COLO829 (cell line): ENCODE results near the gene HSD11B1.

Experiments used
- DNase-seq: peaks from one replicate; pipeline ENCODE4 v3.0.0; 2012; ENCODE audit warnings: low spot score

HSD11B1 gene

DNA sequence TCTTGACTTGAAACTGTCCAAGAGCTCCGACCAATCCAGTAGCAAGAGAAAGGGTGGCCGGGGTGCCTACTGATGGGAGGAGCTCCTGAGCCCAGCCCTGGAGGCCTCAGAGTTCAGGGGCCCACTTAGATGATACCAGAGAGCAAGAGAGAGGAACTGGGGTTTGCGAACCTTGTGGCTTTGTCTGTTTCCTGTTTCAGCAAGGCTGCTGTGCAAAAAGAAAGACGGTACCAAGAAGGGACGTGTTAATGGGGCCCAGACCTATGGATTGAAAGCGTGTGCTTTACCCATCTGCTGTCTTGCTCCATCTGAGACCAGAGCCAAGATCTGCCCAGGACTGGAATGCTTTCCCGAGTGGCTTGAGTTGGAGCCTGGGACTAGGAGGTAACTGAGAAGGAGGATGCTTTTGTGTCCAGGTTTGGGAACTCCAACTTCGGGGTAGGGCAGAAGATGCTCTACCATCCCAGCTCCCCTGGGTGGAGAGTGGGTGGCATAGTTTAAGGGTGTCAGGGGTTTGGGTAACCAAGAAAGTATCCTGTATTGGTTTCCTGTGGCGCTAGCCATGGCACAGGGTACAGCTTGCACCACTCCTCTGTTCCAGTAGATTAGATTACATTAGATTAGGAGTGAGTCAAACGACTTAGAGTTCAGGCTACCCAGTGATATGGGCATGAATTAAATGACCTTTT is 51.4 kb downstream of the HSD11B1 start, which contains the start of gene TRAF3IP3:
Gene TRAF3IP3, plus strand, starts transcription at position 128 of the 689 bp plus-strand sequence. CDS start 3,987 bp downstream, outside the sequence.
- DNase-seq, result no peak

DNA sequence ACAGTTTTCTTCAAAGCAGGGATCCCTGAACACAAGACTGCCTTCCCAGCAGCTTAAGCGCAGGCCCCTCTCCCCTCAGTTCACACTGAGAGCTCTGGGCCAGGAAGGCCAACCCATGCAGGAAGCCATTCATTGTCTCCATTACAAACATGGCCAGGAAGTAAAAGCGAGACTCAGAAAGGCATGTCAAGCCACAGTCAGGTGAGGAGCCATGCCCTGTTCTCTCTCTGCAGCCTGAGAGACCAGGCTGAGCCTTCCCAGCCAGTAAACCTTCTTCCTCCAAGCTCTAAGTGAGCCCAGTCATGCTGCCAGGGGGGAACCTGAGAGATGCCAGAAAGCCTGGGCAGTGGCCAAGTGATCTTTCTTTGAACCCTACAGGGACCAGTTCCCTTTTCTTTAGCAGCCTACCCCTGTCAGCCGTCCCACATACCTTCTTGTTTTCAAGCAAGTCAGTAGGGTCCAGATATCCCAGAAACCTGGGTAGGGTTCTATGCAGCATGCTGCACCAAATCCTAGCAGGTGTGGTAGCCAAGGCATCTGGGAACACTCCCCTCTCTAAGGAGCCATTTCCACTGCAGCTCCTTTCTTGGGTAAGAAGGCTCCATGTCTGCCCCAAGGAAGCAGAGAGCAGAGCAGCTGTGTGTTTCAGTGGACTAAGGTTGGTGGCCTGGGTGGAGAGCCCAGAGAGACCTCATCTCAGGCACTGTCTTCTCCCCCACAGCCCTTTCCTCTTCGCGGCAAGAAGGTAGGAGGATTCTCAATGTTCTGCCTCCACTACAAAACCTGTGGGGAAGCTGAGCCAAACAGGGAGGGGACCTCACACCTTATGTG is 52.2 kb downstream of the HSD11B1 start:
- DNase-seq, result no peak

DNA sequence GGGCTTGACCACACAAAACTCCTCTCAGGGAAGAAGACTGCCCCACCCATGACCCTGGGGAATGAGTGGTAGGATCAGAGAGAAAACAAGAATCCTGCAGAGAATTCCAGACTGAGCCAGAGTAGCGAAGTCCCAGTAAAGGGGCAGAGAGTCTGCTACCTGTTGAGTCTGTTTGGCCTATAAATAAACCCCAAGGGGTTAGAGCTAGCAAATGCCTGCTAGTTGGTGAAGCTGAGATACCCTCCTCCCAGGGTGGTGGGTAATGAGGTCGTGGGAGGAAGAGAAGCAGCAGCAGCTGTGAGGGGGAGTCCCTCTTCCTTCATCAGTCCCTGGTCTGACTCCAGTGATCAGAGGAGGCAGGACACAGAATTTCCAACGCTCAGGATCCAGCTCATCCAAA is 53.8 kb downstream of the HSD11B1 start:
- no peak for DNase-seq

DNA sequence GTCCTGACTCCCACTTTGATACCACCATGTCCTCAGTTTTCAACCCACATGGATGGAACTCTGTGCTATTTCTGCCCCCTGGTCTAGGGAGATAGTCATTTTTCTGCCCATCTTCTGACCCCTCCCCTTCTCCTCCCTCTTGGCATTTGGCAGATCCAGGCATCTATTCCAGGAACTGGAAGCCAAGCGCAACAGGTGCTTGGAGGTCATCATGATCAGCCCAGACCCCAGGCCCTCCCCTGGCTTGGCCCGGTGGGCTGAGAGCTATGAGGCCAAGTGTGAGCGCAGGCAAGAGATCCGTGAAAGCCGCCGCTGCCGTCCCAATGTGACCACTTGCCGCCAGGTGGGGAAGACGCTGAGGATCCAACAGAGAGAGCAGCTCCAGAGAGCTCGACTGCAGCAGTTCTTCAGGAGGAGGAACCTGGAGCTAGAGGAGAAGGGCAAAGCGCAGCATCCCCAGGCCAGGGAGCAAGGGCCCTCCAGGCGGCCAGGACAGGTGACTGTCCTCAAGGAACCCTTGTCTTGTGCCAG is 55.2 kb downstream of the HSD11B1 start:
- DNase-seq, result no peak

DNA sequence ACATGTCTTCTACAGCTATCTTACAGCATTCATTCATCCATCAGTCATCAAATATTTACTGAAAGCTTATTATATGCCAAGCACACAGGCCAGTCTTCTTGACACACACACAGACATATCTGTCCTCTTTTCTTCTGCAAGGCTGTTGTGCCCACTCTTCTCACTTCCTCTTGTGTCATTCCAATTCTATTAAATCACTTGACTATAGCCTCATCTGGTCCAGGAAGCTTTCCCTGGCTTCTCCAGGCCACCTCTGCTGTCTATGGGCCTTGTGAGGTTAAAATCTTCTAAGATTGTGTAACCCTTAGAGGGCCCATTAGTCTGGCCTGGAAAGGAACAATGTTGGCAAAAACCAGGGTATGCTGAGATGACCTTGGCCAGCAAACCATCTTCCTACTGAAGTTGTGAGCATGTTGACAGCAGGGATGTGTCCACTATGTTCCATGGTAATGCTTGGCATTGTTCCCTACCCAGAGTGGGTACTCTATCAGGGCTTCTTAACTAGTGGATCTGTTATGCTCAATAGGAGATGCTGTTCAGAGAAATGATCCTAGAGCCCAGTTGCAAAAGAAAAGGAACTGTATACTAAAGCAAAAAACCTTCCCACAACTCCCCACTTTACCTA is 56.5 kb downstream of the HSD11B1 start:
- DNase-seq, result no peak

- DNase-seq, result no peak
Observed at GRCh38 chr1:209766051-209766450, 61.4 kb downstream of the HSD11B1 start.

GRCh38 chr1:209767096-209767495 is 62.5 kb downstream of the HSD11B1 start:
- DNase-seq, result no peak

- no peak for DNase-seq
Observed at GRCh38 chr1:209767706-209768105, 63.1 kb downstream of the HSD11B1 start.

GRCh38 chr1:209768354-209768774 is 63.7 kb downstream of the HSD11B1 start:
- no peak for DNase-seq

- peak; percentile 99 for DNase-seq
Observed at GRCh38 chr1:209769171-209769904, 64.7 kb downstream of the HSD11B1 start.

GRCh38 chr1:209769971-209770370 is 65.3 kb downstream of the HSD11B1 start:
- peak; percentile 45 for DNase-seq

- DNase-seq, result no peak
Observed at GRCh38 chr1:209770636-209771415, 66.2 kb downstream of the HSD11B1 start.

DNA sequence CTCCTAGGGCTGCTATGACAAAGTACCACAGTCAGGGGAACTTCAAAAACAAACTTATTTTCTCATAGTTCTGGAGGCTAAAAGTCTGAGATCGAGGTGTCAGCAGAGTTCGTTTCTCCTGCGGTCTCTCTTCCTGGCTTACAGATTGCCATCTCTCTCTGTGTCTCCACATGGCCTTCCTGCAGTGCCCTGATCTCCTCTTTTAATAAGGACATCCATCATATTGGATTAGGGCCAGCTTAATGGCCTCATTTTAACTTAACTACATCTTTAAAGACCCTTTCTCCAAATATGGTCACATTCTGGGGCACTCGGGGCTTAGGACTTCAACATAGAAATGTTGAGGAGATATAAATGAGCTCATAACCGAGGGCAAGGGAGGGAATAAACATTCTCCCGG is 67.5 kb downstream of the HSD11B1 start:
- DNase-seq, result no peak

DNA sequence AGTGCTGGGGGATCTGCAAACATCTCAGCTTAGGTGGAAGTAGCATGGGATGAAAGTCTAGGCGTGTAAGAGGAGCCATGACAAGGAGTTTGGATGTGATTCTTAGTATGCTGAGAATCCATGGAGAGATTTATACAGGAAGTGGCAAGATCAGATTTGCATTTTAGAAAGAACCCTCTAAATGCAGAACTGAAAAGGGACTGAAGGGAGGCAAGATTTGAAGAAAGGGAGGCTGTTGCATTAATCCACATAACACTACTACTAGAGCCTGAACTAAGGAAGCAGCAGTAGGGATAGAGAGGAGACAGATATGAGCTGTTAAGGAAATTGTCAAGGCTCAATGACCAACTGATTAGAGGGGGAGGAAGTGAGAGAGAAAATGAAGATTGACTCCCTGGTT is 69.9 kb downstream of the HSD11B1 start:
- DNase-seq, result no peak

DNA sequence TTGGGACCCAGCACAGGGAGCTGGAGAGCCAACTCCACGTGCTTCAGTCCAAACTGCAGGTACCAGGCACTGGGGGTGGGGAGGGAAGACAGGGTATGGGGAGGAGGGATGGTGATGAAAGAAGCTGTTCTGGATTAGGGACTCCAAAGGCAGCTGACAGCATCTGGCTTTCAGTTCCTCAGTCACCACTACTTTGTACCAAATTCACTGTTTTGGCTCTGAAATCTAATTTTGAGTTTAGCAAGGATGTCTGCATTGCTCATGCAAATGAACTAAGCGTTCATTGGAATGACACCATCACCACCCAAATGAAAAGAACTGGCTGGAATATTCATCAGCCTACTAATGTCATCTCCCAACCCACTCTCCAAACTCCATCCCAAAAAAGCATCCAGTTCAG is 71.0 kb downstream of the HSD11B1 start:
- no peak for DNase-seq

GRCh38 chr1:209777587-209777986 is 72.9 kb downstream of the HSD11B1 start:
- no peak for DNase-seq

DNA sequence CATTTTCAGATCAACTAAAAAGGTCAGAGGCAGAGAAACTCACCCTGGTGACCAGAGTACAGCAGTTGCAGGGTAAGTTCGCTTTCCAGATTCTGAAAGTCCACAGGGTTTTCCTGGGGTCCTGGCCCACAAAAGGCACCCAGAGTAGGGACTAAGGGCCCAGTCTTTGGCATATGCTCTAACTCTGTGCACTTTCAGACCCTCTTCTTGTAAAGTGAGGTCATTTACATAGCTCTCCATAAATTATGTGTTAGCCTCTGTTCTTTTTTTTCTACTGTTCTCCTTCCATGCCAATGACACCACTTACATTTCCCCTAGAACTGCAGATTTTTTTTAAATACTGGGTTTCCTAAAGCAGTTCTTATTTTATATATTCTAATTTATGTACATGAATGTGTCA is 73.5 kb downstream of the HSD11B1 start:
- DNase-seq, result no peak

DNA sequence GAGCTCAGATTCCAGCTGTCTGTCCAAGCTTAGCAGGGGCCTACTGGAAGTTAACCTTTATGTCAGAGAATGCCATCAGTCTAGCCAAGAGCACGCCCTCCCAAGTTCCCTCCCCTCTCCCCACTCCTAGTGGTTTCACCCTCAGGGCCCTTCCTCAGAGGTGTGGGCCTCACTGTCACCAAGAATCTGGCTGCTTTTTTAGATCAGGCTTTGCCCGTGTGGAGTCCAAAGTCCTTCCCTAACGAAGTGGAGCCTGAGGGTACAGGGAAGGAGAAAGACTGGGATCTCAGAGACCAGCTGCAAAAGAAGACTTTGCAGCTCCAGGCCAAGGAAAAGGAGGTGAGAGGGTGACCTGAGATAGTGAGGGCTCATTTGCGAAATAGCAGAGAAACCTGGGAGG is 75.6 kb downstream of the HSD11B1 start:
- no peak for DNase-seq

DNA sequence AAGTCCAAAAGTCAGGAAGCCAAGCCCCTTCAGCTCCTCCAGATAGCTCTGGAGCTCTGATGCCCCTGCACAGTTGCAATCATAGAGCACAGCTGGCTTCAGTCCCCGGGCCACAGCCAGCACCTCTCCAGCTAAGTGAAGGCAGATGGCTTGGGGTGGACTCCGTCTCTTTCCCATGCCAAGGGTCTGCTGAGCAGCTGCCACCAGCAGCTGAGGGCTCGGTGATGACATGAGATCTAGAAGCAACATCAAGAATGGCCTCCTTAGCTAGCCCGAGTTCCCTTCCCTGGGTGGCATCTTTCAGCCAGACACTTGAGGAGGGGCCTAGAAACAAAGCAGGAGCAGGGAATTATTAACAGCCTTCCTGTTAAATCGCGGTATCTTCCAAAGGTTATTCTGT is 78.7 kb downstream of the HSD11B1 start:
- DNase-seq, result no peak
